SU-DHL-6 (cell line): ENCODE data around the gene PLAGL1.

Experiments
- CTCF ChIP-seq: fragments of 200-600 bp; sonication (generic); IDR thresholded peaks from one replicate; pipeline ENCODE4 v1.5.1; 2017; ENCODE audit warnings: antibody characterized with exemption, mild to moderate bottlenecking, low read length, moderate library complexity; ENCODE audit not compliant: insufficient read depth, poor library complexity, severe bottlenecking
- EZH2phosphoT487 ChIP-seq: fragments of 200-600 bp; sonication (generic), shearing (Covaris generic); conservative IDR thresholded peaks from 2 replicates; pipeline ENCODE4 v1.6.1; 2018; ENCODE audit warnings: mild to moderate bottlenecking, antibody characterized with exemption, low read length, moderate library complexity, mixed read lengths

DNA sequence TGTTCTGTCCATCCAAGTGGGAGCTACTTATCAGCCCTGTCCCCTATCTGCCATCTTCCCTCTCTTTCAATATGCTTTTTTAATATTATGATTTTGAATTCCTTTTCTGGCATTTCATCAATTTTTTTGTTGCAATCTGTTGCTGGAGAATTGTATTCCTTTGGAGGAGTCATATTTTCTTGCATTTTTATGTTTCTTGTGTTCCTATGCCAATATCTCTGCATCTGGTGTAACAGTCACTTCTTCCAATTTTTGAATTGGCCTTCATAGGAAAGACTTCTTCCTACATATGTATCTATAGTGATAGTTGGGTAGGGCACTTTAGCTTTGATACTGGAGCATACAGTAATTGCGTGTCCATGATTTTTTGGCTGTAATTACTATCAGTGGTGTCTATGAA lies 73.7 kb downstream of the PLAGL1 start:
- TF ChIP-seq CTCF (no peak), EZH2phosphoT487 (no peak)
